RWPE1 (cell line): Measurements from ENCODE around the gene SLC13A5.
"Not testable (repeated sequence)": the region's sequence is repeated elsewhere in the genome, so short reads cannot be mapped to it uniquely, and the experiment has no call there.

Experiments
- CTCF ChIA-PET: fragments of 350-600 bp; sonication (Branson Sonifier 250); formaldehyde crosslinking; extraction: SDS; loops from one replicate; lab custom pipeline; 2021; lab: Yijun Ruan, JAX
- POLR2A ChIA-PET: fragments of 400-600 bp; formaldehyde crosslinking; extraction: SDS; loops from one replicate; lab custom pipeline; 2020; ENCODE audit warnings: antibody characterized with exemption; ENCODE audit not compliant: low non-redundant PET; lab: Yijun Ruan, JAX
- DNase-seq: peaks from one replicate; pipeline ENCODE4 v3.0.0; 2012; ENCODE audit warnings: low spot score
- H3K27ac ChIP-seq: fragments of 450-650 bp; 2 replicates; pipeline ENCODE4 v1.5.1; 2017
- TF ChIP-seq, protein P1 (sequence below): fragments of 450-650 bp; conservative IDR thresholded peaks from 2 replicates; pipeline ENCODE4 v1.5.1; 2017; ENCODE audit warnings: low read depth, mild to moderate bottlenecking

The SLC13A5 gene

DNA sequence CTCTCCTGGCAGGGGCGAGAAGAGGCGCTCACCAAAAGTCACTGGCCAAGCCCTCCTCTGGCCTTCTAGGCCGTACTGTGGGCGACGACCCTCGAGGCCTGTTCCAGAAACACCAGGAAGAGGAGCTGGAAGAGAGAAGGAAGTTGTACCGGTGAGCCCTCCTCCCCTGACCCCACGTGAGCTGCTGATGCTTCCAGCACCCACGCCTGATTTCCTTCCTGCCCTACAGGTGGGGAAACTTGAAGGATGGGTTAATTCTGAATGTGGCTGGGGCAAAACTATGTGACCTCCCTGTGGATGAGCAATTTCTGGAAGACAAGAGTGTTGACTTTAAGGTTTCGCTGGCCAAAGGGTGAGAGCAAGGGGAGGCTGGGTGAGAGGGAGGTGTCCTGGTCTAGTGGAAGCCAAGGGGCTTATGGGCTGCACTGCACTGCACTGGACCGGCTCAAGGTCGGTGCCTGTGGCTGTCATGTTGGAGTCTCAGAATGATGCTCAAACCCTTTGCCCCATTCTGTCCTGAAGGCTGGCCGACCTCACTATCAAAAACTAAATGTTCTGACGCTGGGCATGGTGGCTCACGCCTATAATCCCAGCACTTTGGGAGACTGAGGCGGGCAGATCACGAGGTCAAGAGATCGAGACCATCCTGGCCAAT lies 55.4 kb downstream of the SLC13A5 start:
- DNase-seq: no peak
- TF ChIP-seq, protein P1, sequence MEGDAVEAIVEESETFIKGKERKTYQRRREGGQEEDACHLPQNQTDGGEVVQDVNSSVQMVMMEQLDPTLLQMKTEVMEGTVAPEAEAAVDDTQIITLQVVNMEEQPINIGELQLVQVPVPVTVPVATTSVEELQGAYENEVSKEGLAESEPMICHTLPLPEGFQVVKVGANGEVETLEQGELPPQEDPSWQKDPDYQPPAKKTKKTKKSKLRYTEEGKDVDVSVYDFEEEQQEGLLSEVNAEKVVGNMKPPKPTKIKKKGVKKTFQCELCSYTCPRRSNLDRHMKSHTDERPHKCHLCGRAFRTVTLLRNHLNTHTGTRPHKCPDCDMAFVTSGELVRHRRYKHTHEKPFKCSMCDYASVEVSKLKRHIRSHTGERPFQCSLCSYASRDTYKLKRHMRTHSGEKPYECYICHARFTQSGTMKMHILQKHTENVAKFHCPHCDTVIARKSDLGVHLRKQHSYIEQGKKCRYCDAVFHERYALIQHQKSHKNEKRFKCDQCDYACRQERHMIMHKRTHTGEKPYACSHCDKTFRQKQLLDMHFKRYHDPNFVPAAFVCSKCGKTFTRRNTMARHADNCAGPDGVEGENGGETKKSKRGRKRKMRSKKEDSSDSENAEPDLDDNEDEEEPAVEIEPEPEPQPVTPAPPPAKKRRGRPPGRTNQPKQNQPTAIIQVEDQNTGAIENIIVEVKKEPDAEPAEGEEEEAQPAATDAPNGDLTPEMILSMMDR: no peak
- CTCF ChIA-PET: interaction anchor here (1.2 kb wide), 1 partner anchor 9 kb away, joined by 8 read pairs; no protein-coding TSS in a partner anchor
- POLR2A ChIA-PET: no interaction called here
- H3K27ac ChIP-seq: no peak overlapping the region

DNA sequence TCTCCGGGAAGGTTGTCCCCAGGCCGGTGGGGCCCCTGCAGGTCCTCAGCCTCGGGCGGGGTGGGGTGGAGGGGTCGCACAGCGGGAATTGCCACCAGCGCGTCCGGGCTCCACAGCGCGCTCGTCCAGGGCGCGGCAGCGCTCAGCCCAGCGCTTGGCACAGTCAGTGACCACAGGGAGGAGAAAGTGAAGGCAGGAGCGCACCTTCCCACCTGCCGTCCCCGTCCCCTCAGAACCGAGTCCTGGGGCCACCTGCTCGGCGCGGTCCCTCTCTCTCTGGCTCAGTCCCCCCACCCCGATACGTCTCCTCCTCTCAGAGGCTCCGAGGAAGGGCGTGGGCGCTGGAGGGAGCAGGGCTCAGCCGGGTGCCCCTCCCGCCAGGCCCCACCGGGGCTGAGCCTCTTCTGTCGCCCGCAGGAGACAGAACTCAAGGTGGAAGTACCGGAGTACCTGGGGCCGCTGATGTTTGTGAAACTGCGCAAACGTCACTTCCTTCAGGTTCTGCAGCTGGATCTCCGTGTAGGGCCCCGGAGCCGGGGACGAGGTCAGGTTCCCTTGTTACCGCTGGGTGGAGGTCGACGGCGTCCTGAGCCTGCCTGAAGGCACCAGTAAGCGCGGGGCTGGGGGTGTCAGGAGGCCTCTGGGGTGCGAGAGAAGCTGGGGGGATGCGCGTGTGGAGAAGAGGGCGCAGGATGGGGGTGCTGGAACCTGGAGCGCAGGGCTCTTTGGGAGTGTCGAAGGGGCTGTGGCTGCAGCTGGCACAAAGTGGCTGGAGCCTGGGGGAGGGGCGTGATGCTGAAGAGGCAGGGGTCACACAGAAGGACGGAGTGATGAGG lies 56.2 kb downstream of the SLC13A5 start:
- DNase-seq, H3K27ac ChIP-seq, POLR2A ChIA-PET: not testable (repeated sequence)
- CTCF ChIA-PET: interaction anchor here (1.2 kb wide), 1 partner anchor 10 kb away, joined by 8 read pairs; no protein-coding TSS in a partner anchor

- CTCF ChIA-PET, DNase-seq, POLR2A ChIA-PET: not testable (repeated sequence)
- H3K27ac ChIP-seq: peak overlapping the region; percentile 95
Measured at GRCh38 chr17:6655732-6656361, 57.3 kb downstream of the SLC13A5 start.

GRCh38 chr17:6654841-6655731 lies 58.1 kb downstream of the SLC13A5 start:
- peak; percentile 74 for DNase-seq
- CTCF ChIA-PET: no interaction called here
- peak overlapping the region; percentile 95 for H3K27ac ChIP-seq
- TF ChIP-seq, protein P1: peak; percentile 44
- POLR2A ChIA-PET: no interaction called here

GRCh38 chr17:6651919-6652452 lies 61.2 kb downstream of the SLC13A5 start:
- CTCF ChIA-PET: no interaction called here
- peak overlapping the region; percentile 87 for H3K27ac ChIP-seq
- TF ChIP-seq, protein P1: no peak
- DNase-seq: no peak
- POLR2A ChIA-PET: no interaction called here

DNA sequence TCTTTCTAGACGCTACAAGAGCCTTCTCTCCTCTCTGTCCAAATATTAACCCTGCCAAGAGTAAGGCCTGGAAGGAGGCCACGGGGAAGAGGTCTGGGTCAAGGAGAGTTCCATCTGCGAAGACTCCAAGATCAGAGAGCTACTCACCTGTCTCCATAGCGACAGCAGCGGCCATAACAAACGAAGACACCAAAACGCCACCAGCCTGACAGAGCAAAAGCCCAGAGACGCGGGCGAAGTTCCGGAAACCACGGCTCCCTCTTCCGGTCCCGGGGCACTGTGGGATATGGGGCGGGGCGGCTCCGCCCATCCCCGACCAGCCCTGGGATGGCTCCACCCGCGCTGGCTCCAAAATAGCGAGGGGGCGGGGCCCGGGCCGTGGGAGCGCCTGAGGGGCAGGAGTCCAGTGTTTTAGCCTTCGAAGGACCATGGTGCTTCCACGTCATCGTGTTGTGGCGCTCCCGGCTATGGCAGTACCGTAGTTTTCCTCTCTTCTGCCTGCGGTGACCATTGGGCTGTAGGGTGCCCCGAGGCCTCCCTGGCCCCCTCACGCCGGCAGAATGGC lies 61.7 kb downstream of the SLC13A5 start, which contains the start of the genes C17orf100 and MED31:
C17orf100 (plus strand) TSS at position 409 of the 565 bp plus-strand sequence; CDS start at position 561, 152 bp downstream.
MED31 (minus strand) TSS at position 252 of the 565 bp plus-strand sequence; CDS start at position 175, 77 bp downstream.
- peak; percentile 96 for DNase-seq
- TF ChIP-seq, protein P1: no peak
- peak within 1 kb of the TSS; percentile 87 for H3K27ac ChIP-seq

More for the DNA sequence above, 61.7 kb downstream of the SLC13A5 start, which contains the start of the genes C17orf100 and MED31:
- POLR2A ChIA-PET: interaction anchor here (0.7 kb wide), 1 partner anchor 31 kb away, joined by 5 read pairs; no protein-coding TSS in a partner anchor
- CTCF ChIA-PET: interaction anchor here (0.6 kb wide), 1 partner anchor 372 kb away, joined by 4 read pairs; no protein-coding TSS in a partner anchor
